ENCODE data around the gene TSPYL2.

Gene TSPYL2

GRCh38 chrX:53081925-53082772 lies at the start of gene TSPYL2:
Gene TSPYL2, plus strand, starts transcription at chrX:53082367. Its CDS starts 132 bp downstream, at chrX:53082499.
- peak within 1 kb of the TSS; percentile 70 for H3K4me3 ChIP-seq (replicated peaks; ENCODE audit: low read depth, low read length)
- peak; percentile 81 for DNase-seq (ENCODE audit: extremely low read depth, low read depth)
- TF ChIP-seq CTCF (IDR thresholded peaks at IDR 0.05; ENCODE audit: low read depth, low read length, missing control alignments): no peak

- DNase-seq (ENCODE audit: extremely low read depth, low read depth): no peak
- no peak overlapping the region for H3K4me3 ChIP-seq (replicated peaks; ENCODE audit: low read depth, low read length)
- no peak for TF ChIP-seq CTCF (IDR thresholded peaks at IDR 0.05; ENCODE audit: low read depth, low read length, missing control alignments)
Observed at GRCh38 chrX:53036149-53036548, 46.0 kb upstream of the TSPYL2 start.

- no peak for DNase-seq (ENCODE audit: extremely low read depth, low read depth)
- no peak overlapping the region for H3K4me3 ChIP-seq (replicated peaks; ENCODE audit: low read depth, low read length)
- TF ChIP-seq CTCF (IDR thresholded peaks at IDR 0.05; ENCODE audit: low read depth, low read length, missing control alignments): no peak
Observed at GRCh38 chrX:53039236-53039635, 42.9 kb upstream of the TSPYL2 start.

- TF ChIP-seq CTCF (IDR thresholded peaks at IDR 0.05; ENCODE audit: low read depth, low read length, missing control alignments): no peak
- DNase-seq (ENCODE audit: extremely low read depth, low read depth): no peak
Observed at GRCh38 chrX:53044995-53045394, 37.2 kb upstream of the TSPYL2 start.

GRCh38 chrX:53047228-53047627 lies 34.9 kb upstream of the TSPYL2 start:
- no peak overlapping the region for H3K4me3 ChIP-seq (replicated peaks; ENCODE audit: low read depth, low read length)
- no peak for DNase-seq (ENCODE audit: extremely low read depth, low read depth)
- TF ChIP-seq CTCF (IDR thresholded peaks at IDR 0.05; ENCODE audit: low read depth, low read length, missing control alignments): peak; percentile 42

More at GRCh38 chrX:53044995-53045394, 37.2 kb upstream of the TSPYL2 start:
- no peak overlapping the region for H3K4me3 ChIP-seq (replicated peaks; ENCODE audit: low read depth, low read length)

- H3K4me3 ChIP-seq (replicated peaks; ENCODE audit: low read depth, low read length): peak within 1 kb of the TSS; percentile 60
- no peak for TF ChIP-seq CTCF (IDR thresholded peaks at IDR 0.05; ENCODE audit: low read depth, low read length, missing control alignments)
- DNase-seq (ENCODE audit: extremely low read depth, low read depth): peak; percentile 7
Observed at GRCh38 chrX:53048169-53049126, 33.7 kb upstream of the TSPYL2 start, which contains the start of gene GPR173. Gene GPR173, plus strand, starts transcription at chrX:53048789. Its CDS starts 27,833 bp downstream, at chrX:53076622.
